ENCODE measurements around the gene ASCL3. TPM values are rescaled to one million over a fixed set of nuclear protein-coding genes. Genes with fewer than 3 reads are reported as not detected.

The ASCL3 gene
- total and polyA plus RNA-seq, 10 of the 15 experiments (the other 5 are each of a cell fraction or from before 2014, with no cell fraction given) = not detected

DNA sequence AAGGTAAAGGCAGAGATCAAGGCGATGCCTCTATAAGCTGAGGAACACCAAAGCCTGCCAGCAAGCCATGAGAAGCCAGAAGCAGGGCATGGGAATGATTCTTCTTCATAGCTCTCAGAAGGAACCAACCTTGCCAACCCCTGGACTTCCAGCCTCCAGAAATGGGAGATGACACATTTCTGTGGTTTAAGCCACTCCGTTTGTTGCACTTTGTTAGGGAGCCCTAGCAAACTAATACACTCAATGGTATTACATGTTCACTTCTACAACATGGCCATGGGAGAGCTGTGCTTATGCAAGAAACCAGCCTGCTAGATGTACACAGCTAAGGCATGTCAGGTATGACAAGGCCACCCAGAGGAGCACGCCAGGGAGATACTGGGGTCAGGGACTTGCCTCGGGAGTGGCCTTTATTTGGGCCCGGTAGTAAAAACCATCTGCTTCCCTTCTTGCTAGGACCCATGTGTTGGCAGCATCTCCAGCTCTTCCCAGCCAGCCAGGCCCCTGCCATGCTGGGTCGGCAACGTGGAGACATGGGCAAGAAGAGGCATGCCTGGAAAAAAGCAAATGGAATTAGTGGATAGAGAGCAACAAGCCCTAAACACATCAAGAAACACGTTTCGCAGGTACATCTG, 13.7 kb downstream of the ASCL3 start:
- ATAC-seq = no peak
- Histone ChIP-seq H3K4me1 (ENCODE audit: control insufficient read depth, insufficient read depth, low read length) (no peaks in the 10 kb centered on the region), H4K20me1 (ENCODE audit: control insufficient read depth, insufficient read depth) (no peaks in the 10 kb centered on the region), H3K27me3 (replicated peaks in 1 of 2; ENCODE audit: control insufficient read depth in 2 of 2, insufficient read depth in 2 of 2, low read length in 1 of 2) (no peaks in the 10 kb centered on the region), H3K9me3 (replicated peaks; ENCODE audit: control insufficient read depth, insufficient read depth, low read length) (no peaks in the 10 kb centered on the region), H3K4me2 (ENCODE audit: control insufficient read depth, insufficient read depth) (no peak overlapping the region), H2AFZ (ENCODE audit: control insufficient read depth, low read depth, low read length) (no peak overlapping the region), H3K27ac (ENCODE audit: control insufficient read depth, insufficient read depth) (no peak overlapping the region), H3K9ac (ENCODE audit: control insufficient read depth, insufficient read depth, low read length) (no peak overlapping the region), H3K79me2 (ENCODE audit: control insufficient read depth, insufficient read depth, low read length) (no peaks in the 10 kb centered on the region), H3K4me3 (no peak overlapping the region), H3K36me3 (ENCODE audit: control insufficient read depth in 2 of 2, insufficient read depth in 2 of 2, low read length in 1 of 2) (peaks cover 0 to 2% of the 10 kb centered on the region in 2 experiments; a peak in 2 of 4 replicates)
- 82% methylated on average over 9 of the region's 9 CpGs for WGBS (ENCODE audit: insufficient coverage, insufficient replicate concordance, low lambda C conversion rate, missing lambda C conversion rate)
- TF ChIP-seq GABPA (IDR thresholded peaks at IDR 0.05; ENCODE audit: low read depth) (no peak), EED (IDR thresholded peaks at IDR 0.05; ENCODE audit: low read depth) (no peak), ZNF217 (IDR thresholded peaks at IDR 0.05) (no peak), SMC3 (IDR thresholded peaks at IDR 0.05; ENCODE audit: borderline replicate concordance, low read length) (no peak), CHD2 (IDR thresholded peaks at IDR 0.05; ENCODE audit: borderline replicate concordance, low read depth, low read length) (no peak), BCLAF1 (IDR thresholded peaks at IDR 0.05) (no peak), MEF2A (IDR thresholded peaks at IDR 0.05; ENCODE audit: insufficient read depth, low read depth, low read length) (no peak), ZNF24 (IDR thresholded peaks at IDR 0.05) (no peak), TCF12 (IDR thresholded peaks at IDR 0.05; ENCODE audit: low read depth, low read length) (no peak), HDGF (IDR thresholded peaks at IDR 0.05) (no peak), MEF2B (IDR thresholded peaks at IDR 0.05; ENCODE audit: partially characterized antibody, poor library complexity, severe bottlenecking) (no peak), CREB1 (IDR thresholded peaks at IDR 0.05; ENCODE audit: low read depth) (no peak), KLF5 (IDR thresholded peaks at IDR 0.05; ENCODE audit: partially characterized antibody) (no peak), CHD1 (IDR thresholded peaks at IDR 0.05; ENCODE audit: low read depth, low read length) (no peak), ZSCAN29 (IDR thresholded peaks at IDR 0.05) (no peak)
- TF ChIP-seq, protein P1, sequence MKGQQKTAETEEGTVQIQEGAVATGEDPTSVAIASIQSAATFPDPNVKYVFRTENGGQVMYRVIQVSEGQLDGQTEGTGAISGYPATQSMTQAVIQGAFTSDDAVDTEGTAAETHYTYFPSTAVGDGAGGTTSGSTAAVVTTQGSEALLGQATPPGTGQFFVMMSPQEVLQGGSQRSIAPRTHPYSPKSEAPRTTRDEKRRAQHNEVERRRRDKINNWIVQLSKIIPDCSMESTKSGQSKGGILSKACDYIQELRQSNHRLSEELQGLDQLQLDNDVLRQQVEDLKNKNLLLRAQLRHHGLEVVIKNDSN (IDR thresholded peaks at IDR 0.05; ENCODE audit: borderline replicate concordance, extremely low read length, insufficient read depth, low read depth, low read length) = no peak
- TF ChIP-seq, protein P2, sequence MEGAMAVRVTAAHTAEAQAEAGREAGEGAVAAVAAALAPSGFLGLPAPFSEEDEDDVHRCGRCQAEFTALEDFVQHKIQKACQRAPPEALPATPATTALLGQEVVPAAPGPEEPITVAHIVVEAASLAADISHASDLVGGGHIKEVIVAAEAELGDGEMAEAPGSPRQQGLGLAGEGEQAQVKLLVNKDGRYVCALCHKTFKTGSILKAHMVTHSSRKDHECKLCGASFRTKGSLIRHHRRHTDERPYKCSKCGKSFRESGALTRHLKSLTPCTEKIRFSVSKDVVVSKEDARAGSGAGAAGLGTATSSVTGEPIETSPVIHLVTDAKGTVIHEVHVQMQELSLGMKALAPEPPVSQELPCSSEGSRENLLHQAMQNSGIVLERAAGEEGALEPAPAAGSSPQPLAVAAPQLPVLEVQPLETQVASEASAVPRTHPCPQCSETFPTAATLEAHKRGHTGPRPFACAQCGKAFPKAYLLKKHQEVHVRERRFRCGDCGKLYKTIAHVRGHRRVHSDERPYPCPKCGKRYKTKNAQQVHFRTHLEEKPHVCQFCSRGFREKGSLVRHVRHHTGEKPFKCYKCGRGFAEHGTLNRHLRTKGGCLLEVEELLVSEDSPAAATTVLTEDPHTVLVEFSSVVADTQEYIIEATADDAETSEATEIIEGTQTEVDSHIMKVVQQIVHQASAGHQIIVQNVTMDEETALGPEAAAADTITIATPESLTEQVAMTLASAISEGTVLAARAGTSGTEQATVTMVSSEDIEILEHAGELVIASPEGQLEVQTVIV (IDR thresholded peaks at IDR 0.05; ENCODE audit: borderline replicate concordance, partially characterized antibody) = no peak
- TF ChIP-seq, protein P3, sequence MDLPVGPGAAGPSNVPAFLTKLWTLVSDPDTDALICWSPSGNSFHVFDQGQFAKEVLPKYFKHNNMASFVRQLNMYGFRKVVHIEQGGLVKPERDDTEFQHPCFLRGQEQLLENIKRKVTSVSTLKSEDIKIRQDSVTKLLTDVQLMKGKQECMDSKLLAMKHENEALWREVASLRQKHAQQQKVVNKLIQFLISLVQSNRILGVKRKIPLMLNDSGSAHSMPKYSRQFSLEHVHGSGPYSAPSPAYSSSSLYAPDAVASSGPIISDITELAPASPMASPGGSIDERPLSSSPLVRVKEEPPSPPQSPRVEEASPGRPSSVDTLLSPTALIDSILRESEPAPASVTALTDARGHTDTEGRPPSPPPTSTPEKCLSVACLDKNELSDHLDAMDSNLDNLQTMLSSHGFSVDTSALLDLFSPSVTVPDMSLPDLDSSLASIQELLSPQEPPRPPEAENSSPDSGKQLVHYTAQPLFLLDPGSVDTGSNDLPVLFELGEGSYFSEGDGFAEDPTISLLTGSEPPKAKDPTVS (IDR thresholded peaks at IDR 0.05; ENCODE audit: low read depth, low read length) = no peak
- ChIA-PET POLR2A (no interaction called here), CTCF (interaction anchor here (0.6 kb wide), 1 partner anchor 14 kb away, joined by 3 read pairs; no protein-coding TSS in a partner anchor), RAD21 (ENCODE audit: unreplicated experiment) (no interaction called here), SMC1A (ENCODE audit: uncharacterized antibody, unreplicated experiment) (interaction anchor here (0.9 kb wide), 1 partner anchor 31 kb away, joined by 6 read pairs; no protein-coding TSS in a partner anchor)
- in situ Hi-C loops (cut with MboI) = no loop called here
- intact Hi-C loops (cut with micrococcal nuclease; ENCODE audit: unreplicated experiment) = no loop called here
- DNase-seq (ENCODE audit: low read depth, low spot score) = no peak
- BruUV-seq (replicated peaks) = no TSS peak
- FAIRE-seq = no peak
